Stimulated activated CD8-positive, alpha-beta memory T cell treated with anti-CD3 and anti-CD28 coated beads, Interleukin-15, amount 100 ng/mL, for 1 hour (primary cell): ENCODE results near the gene HOXB5.

ENCODE experiments used
- DNase-seq: peaks from one replicate; pipeline ENCODE4 v3.0.0-alpha.2; 2020; ENCODE audit warnings: low read depth

The HOXB5 gene

GRCh38 chr17:48629411-48629759 lies 35.8 kb upstream of the HOXB5 start:
- DNase-seq = no peak

GRCh38 chr17:48628649-48629410 lies 35.3 kb upstream of the HOXB5 start:
- no peak for DNase-seq

- DNase-seq = no peak
Measured at GRCh38 chr17:48627623-48628521, 34.3 kb upstream of the HOXB5 start.

- no peak for DNase-seq
Measured at GRCh38 chr17:48627118-48627597, 33.6 kb upstream of the HOXB5 start.

- DNase-seq = no peak
Measured at GRCh38 chr17:48626245-48627117, 32.9 kb upstream of the HOXB5 start, which contains the start of gene HOXB9. HOXB9 (minus strand) TSS chr17:48626358; CDS start chr17:48626269, 89 bp downstream.

GRCh38 chr17:48625495-48626244 lies 32.1 kb upstream of the HOXB5 start:
- no peak for DNase-seq

GRCh38 chr17:48624544-48625494 lies 31.2 kb upstream of the HOXB5 start:
- no peak for DNase-seq

GRCh38 chr17:48624118-48624517 lies 30.5 kb upstream of the HOXB5 start:
- DNase-seq = no peak

- no peak for DNase-seq
Measured at GRCh38 chr17:48623583-48623982, 30.0 kb upstream of the HOXB5 start.

GRCh38 chr17:48622857-48623256 lies 29.3 kb upstream of the HOXB5 start:
- DNase-seq = no peak

- DNase-seq = no peak
Measured at GRCh38 chr17:48621410-48622392, 28.1 kb upstream of the HOXB5 start.

GRCh38 chr17:48620461-48621139 lies 27.0 kb upstream of the HOXB5 start:
- DNase-seq = no peak

- no peak for DNase-seq
Measured at GRCh38 chr17:48619826-48620449, 26.4 kb upstream of the HOXB5 start.

- DNase-seq = peak; percentile 75
Measured at GRCh38 chr17:48618256-48618896, 24.8 kb upstream of the HOXB5 start.

- no peak for DNase-seq
Measured at GRCh38 chr17:48617471-48618255, 24.1 kb upstream of the HOXB5 start.

- no peak for DNase-seq
Measured at GRCh38 chr17:48616717-48617470, 23.3 kb upstream of the HOXB5 start.
